ENCODE measurements around the gene SHB. TPM values are rescaled to one million over a fixed set of nuclear protein-coding genes. Genes with fewer than 3 reads are reported as not detected.
"Not testable (repeated sequence)": the region's sequence is repeated elsewhere in the genome, so short reads cannot be mapped to it uniquely, and the experiment has no call there.

Gene SHB
- total RNA-seq, 1 donor from 2014 or later, result 0.74 TPM

DNA sequence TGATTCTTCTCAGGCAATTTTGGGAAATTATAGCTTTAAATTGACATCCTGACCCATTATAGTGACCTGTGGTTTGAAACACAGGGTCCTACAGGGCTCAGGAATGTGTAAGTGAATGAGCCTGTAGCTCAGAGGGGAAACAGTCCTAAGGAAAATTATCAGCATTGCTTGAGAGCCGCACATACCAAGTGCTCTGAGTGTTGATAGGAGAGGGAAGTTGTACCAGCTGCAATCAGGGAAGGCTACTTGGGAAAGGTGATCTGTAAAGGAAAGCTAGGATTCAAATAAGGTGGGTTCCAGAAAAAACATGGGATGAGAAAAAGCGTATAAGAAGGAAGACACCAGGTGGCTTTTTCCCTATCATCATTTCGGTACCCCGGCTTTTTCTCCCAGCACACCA is 160.7 kb downstream of the SHB start:
- intact Hi-C loops (cut with micrococcal nuclease), result loop anchor here (10.0 kb wide), 2 partner anchors 313 to 783 kb away; partner anchors contain the start of genes TOMM5 and ZCCHC7

DNA sequence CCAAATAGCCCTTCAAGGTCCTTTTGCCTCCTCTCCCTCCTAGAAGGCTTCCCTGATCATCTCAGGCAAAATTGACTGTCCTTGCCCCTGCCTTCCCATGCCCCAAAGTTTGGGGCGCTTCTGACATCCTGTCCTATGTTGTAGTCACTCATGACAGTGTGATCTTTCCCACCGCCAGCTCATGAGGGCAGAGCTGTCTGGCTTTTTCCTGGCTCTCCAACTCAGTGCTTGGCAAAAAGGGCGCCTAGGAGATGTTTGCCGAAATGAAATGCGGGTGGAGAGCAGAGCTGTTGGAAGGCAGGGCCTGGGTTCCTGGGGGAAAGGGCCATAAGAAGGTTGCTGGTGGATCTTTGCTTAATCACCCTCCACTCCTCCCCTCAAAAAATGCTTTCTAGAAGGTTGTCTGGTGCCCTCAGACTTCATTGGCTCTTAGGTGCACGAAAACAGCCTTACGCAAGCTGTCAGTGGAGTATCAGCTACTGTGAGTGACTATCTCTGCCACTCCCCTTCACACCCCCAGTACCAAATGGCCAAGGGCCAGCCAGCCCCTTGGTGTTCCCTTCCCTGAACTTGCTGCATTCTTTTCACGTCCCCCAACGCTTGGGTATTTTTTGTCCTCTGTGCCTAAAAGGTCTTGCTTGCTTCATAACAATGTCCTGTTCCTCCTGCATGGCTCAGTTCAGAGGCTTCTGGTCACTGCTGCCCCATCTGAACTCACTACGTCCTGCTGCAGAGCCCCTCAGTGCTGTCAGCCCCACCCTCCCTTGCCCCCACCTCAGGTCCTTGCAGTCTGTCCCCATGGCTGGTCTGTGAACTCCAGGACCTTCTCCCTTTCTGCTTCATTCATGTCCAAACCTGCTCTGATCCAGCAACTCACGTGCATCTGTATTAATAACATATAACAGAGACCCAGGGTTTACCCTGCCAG is 162.5 kb downstream of the SHB start:
- intact Hi-C loops (cut with micrococcal nuclease), result loop anchor here (10.0 kb wide), 2 partner anchors 312 to 782 kb away; partner anchors contain the start of genes TOMM5 and ZCCHC7

- intact Hi-C loops (cut with micrococcal nuclease), result loop anchor here (2.0 to 10.0 kb wide), 4 partner anchors 311 to 781 kb away; partner anchors contain the start of genes ALDH1B1, TOMM5 and ZCCHC7
These were observed 163.3 kb downstream of the SHB start for GRCh38 chr9:37905776-37906175.

DNA sequence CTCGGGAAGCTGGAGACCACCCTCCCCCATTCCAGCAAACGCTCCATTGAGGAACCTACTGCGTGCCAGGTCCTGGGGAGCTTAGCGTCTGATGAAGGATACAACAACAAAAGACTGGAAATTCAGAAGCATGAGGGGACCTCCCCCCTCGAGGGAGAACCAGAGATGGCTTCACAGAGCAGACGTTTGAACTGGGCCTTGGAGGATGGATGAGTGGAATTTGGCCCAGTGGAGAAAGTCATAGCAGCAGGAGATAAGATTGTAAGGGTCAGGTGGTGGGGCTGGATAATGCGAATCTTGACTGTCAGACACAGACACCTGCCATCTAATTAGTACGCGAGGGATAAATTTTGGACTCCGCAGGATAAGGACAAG is 163.9 kb downstream of the SHB start:
- intact Hi-C loops (cut with micrococcal nuclease), result loop anchor here (2.0 to 10.0 kb wide), 4 partner anchors 310 to 780 kb away; partner anchors contain the start of genes ALDH1B1, TOMM5 and ZCCHC7

GRCh38 chr9:37904445-37905130 is 164.4 kb downstream of the SHB start:
- intact Hi-C loops (cut with micrococcal nuclease), result loop anchor here (1.0 to 10.0 kb wide), 11 partner anchors 9 to 780 kb away; partner anchors contain the start of genes ALDH1B1, DCAF10, EXOSC3 and POLR1E

GRCh38 chr9:37903647-37904444 is 165.2 kb downstream of the SHB start, which contains the start of gene SLC25A51:
SLC25A51 (minus strand) TSS chr9:37904127; CDS start chr9:37888550, 15,577 bp downstream.
- intact Hi-C loops (cut with micrococcal nuclease), result loop anchor here (1.0 to 10.0 kb wide), 11 partner anchors 9 to 779 kb away; partner anchors contain the start of genes ALDH1B1, DCAF10, EXOSC3 and POLR1E

DNA sequence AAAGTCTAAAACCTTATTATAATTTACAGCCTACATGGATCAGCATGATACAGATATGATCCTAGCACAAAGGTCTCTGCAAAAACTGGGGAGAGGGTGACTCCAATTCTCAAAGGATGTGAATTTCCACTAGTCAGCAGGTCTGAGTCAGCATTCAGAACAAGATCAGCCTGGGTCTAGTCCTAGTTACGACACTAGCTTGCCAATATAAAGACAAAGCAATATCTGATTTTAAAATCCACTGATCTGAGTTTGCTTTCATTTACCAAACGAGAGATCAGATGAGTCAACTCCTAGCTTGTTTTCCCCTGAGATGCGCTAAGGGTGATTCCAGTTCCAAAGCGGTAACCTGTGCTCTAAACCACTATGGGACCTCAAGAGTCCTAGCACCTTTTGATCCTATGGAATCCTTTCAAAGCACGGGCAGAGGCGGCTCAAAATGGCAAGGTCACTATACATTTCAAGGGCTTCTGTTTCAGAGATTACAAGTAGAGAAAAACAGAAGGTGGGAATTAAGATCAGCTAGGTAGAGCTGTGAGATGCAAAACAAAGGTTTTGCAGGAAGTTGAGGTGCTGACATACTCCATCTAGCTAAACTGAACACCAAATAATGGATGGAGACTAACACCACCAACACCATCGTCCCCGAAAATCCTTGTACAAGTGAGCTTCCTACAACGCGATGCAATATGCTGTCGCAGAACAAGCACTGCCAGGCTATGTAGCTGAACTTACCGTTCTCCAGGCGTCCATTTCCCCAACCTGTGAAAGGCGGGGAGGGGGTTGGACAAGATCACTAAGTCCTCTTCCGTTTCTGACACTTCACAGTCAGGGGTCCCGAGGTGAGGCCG is 166.0 kb downstream of the SHB start:
- intact Hi-C loops (cut with micrococcal nuclease), result loop anchor here (10.0 kb wide), 2 partner anchors 308 to 778 kb away; partner anchors contain the start of genes TOMM5 and ZCCHC7

DNA sequence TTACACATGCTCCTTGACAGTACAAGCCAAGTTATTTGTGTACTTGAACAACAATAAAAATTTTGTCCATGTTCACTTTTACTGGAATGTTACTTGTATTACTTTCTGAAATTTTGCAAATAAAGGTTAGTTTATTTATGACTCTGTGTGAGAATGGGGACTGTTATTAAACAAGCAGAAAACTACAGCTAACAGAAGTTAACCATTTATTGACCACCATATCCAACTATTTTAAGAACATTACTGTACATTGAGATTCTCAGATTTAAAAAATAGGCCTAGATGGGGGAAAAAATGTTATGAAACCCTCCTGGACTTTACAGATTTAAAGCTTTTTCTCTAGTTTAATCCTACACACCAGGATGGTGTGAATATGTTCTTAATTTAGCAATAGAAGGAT is 166.9 kb downstream of the SHB start:
- intact Hi-C loops (cut with micrococcal nuclease), result loop anchor here (10.0 kb wide), 2 partner anchors 307 to 777 kb away; partner anchors contain the start of genes TOMM5 and ZCCHC7

GRCh38 chr9:37899041-37899440 is 170.0 kb downstream of the SHB start:
- intact Hi-C loops (cut with micrococcal nuclease), result no loop called here

DNA sequence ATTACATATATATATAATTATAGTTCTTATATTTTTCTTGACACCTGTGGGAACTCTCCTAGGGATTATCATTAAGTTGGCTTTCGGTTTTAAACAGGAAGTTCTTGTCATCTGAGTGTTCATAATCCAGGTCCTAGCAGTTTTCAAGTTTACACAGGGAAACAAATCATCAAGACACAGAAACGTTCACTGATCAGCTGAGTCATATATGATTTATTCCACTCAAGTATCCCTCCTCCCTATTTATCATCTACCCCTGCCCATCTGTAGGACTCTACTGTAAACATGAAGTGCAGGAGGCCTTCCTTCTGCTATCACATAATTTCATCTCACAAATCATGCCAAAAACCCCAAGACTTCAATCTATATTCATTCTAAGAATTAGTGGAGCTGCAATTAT is 171.4 kb downstream of the SHB start:
- intact Hi-C loops (cut with micrococcal nuclease), result no loop called here

GRCh38 chr9:37892063-37892462 is 177.0 kb downstream of the SHB start:
- intact Hi-C loops (cut with micrococcal nuclease), result no loop called here

GRCh38 chr9:37891042-37891441 is 178.0 kb downstream of the SHB start:
- intact Hi-C loops (cut with micrococcal nuclease), result not testable (repeated sequence)

GRCh38 chr9:37889536-37889935 is 179.5 kb downstream of the SHB start:
- intact Hi-C loops (cut with micrococcal nuclease), result loop anchor here (10.0 kb wide), 1 partner anchor 65 kb away; no protein-coding TSS in a partner anchor

DNA sequence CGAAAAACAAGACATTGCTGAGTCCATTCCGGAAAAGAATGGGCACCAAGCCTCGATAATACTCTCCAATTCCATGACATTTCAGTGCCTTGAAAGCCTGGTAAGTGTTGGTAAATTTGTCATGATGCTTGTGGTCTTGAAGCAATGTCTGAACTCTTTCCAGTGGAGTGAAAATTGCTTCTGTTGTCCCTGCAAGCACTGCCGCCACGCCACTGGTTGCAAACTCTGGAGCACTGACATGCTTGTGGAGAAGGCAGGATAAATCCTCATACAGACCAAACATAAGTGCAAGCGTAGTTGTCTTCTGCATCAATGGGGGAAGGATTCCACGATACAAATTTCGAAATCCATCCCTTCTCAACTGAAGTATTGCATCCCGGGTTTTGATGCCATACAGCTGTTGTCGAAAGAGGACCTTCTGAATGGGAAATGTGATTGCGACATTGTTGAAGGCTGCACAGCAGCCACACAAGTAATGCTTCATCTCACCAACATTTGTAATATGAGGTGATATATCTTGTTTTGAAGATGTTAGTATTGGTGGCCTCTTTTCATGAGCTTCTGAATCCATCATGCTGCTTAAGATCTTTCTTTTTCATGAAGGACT is 180.9 kb downstream of the SHB start:
- intact Hi-C loops (cut with micrococcal nuclease), result loop anchor here (10.0 kb wide), 1 partner anchor 63 kb away; no protein-coding TSS in a partner anchor

GRCh38 chr9:37880916-37881479 is 188.0 kb downstream of the SHB start:
- intact Hi-C loops (cut with micrococcal nuclease), result loop anchor here (10.0 kb wide), 1 partner anchor 56 kb away; no protein-coding TSS in a partner anchor

DNA sequence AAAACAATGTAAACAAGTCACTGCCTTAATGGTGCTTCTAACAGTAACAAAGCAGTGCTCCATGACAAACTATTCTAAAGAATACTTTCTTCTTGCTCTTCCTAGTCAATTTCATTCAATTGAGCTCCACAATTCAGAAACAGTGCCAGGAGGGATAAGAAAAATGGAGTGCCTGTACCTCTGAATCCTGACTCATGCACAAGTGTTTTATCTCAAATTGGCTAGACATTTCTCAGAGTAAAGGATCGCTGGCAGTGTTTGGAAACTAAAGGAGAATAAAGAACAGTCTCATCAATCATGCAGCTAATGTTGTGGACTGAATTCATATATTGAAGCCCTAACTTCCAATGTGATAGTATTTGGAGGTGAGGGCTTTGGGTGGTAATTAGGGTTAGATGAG is 192.7 kb downstream of the SHB start:
- intact Hi-C loops (cut with micrococcal nuclease), result no loop called here

DNA sequence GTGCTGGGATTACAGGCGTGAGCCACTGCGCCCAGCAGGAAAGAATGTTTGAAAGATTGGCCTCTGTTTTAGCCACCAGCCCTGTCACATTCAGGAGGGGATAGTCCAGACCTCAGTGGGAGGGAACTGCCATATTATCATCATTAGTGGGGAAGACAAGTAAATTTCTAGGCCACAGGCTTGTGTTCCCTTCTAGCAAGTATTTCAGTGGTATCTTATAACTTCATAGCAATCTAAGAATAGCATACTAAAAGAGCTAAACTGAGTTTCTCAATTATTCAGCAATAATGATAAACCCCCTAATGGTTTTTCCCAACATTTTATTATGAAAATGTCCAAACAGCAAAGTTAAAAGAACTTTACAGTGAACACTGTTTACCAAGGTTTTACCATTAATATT is 195.1 kb downstream of the SHB start:
- intact Hi-C loops (cut with micrococcal nuclease), result no loop called here

DNA sequence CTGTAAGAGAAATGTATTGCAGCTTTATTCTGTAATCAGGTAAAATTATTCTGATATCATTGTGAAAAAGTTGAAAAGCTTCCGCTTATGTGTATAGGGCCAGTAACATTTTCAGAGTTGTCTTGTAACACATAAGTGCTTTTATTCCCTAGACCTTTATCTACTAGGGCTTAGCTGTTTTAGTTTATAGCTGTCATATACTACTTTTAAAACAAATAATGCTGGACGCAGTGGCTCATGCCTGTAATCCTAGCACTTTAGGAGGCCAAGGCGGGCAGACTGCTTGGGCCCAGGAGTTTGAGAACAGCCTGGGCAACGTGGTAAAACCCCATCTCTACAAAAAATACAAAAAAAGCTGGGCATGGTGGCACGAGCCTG is 198.2 kb downstream of the SHB start:
- intact Hi-C loops (cut with micrococcal nuclease), result no loop called here

All from T-helper 1 cell treated with Interleukin-12 subunit alpha and Interleukin-12 subunit beta and Interleukin-4 antibody, amounts not matched to agents 30 ng/mL and 1 ng/mL, for 36 hours (primary cell).